NT2/D1 (cell line): ENCODE results near the gene ZDHHC16.

ENCODE experiments used
- SUZ12 ChIP-seq: IDR thresholded peaks from 2 replicates; pipeline ENCODE4 v1.6.1; 2011; ENCODE audit not compliant: insufficient read length, insufficient read depth; ENCODE audit errors: extremely low read depth
- YY1 ChIP-seq: IDR thresholded peaks from 2 replicates; pipeline ENCODE4 v1.6.1; 2011; ENCODE audit not compliant: insufficient read length, insufficient read depth
- ZNF274 ChIP-seq: IDR thresholded peaks from 2 replicates; pipeline ENCODE4 v1.6.1; 2011; ENCODE audit warnings: mild to moderate bottlenecking, low read depth, low read length

DNA sequence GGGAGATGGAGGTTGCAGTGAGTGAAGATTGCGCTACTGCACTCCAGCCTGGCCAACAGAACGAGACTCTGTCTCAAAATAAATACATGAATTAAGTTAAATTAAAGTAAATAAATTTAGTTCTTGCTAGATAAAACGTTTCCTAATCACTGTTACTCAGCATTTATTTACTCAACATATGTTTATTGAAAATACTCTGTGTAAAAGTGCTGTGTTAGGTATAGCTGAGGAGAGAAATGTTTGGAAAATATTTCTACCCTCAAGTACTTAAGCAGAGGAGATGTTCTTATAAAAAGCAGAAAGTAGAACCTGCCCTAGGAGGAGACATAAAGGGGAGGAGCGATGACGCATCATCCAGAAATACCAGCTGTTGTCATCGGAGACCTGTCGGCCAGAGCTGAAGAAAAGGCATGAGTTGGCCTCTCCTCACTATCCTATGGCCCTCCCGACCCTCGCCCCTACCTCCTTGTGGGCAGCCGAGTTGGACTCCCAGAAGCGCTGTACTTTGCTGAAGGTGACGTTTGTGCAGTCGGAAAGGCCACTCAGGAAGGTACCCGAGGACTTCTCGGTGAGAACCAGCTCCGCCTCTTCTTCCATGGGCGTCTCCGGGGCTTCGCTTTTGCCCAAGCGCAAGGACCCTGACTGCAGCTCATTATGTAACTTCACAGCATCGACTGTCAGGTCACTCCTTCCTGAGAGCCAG lies 46.0 kb upstream of the ZDHHC16 start:
- TF ChIP-seq ZNF274 (no peak), YY1 (no peak), SUZ12 (no peak)
